Stromal cell of bone marrow (primary cell): ENCODE measurements around the gene CLASRP.
A peak's percentile ranks its signal among the peaks of the same experiment; 100 is the strongest.

Experiments
- DNase-seq: peaks from one replicate; pipeline ENCODE4 v3.0.0-alpha.2; 2012; ENCODE audit warnings: low read depth

CLASRP gene

GRCh38 chr19:45086480-45086879 lies 47.6 kb downstream of the CLASRP start:
- no peak for DNase-seq

- no peak for DNase-seq
Measured at GRCh38 chr19:45087531-45087930, 48.7 kb downstream of the CLASRP start.

- DNase-seq = no peak
Measured at GRCh38 chr19:45090034-45090433, 51.2 kb downstream of the CLASRP start.

- no peak for DNase-seq
Measured at GRCh38 chr19:45090606-45091005, 51.8 kb downstream of the CLASRP start.

- peak; percentile 97 for DNase-seq
Measured at GRCh38 chr19:45091031-45091923, 52.4 kb downstream of the CLASRP start.

GRCh38 chr19:45092747-45093678 lies 54.2 kb downstream of the CLASRP start, which contains the start of gene PPP1R37:
TSS of gene PPP1R37 (plus strand) at chr19:45093179. CDS start at chr19:45093326, 147 bp downstream.
- DNase-seq = peak; percentile 94

GRCh38 chr19:45094137-45094536 lies 55.3 kb downstream of the CLASRP start:
- DNase-seq = no peak

- no peak for DNase-seq
Measured at GRCh38 chr19:45094707-45095106, 55.9 kb downstream of the CLASRP start.

- DNase-seq = no peak
Measured at GRCh38 chr19:45095496-45096413, 56.9 kb downstream of the CLASRP start.

- no peak for DNase-seq
Measured at GRCh38 chr19:45096700-45097099, 57.9 kb downstream of the CLASRP start.

GRCh38 chr19:45097450-45097775 lies 58.6 kb downstream of the CLASRP start:
- no peak for DNase-seq

- peak; percentile 94 for DNase-seq
Measured at GRCh38 chr19:45097776-45098520, 59.1 kb downstream of the CLASRP start.

- DNase-seq = no peak
Measured at GRCh38 chr19:45098521-45099466, 59.9 kb downstream of the CLASRP start.

- DNase-seq = no peak
Measured at GRCh38 chr19:45099467-45100191, 60.8 kb downstream of the CLASRP start.

- no peak for DNase-seq
Measured at GRCh38 chr19:45100201-45100600, 61.4 kb downstream of the CLASRP start.

GRCh38 chr19:45100846-45101252 lies 62.0 kb downstream of the CLASRP start:
- no peak for DNase-seq

GRCh38 chr19:45101806-45102205 lies 63.0 kb downstream of the CLASRP start:
- DNase-seq = no peak

GRCh38 chr19:45102481-45102880 lies 63.6 kb downstream of the CLASRP start:
- no peak for DNase-seq

GRCh38 chr19:45103156-45103507 lies 64.3 kb downstream of the CLASRP start:
- DNase-seq = no peak
